CD8-positive, alpha-beta memory T cell (primary cell): ENCODE results near the gene SLAIN2. TPM values are rescaled to one million over a fixed set of nuclear protein-coding genes. Genes with fewer than 3 reads are reported as not detected.
A peak's percentile ranks its signal among the peaks of the same experiment; 100 is the strongest.

Experiments used
- CTCF ChIA-PET: fragments of 350-600 bp; sonication (Branson Sonifier 250); formaldehyde crosslinking; loops from one replicate; lab custom pipeline; 2021; ENCODE audit warnings: antibody characterized with exemption; lab: Charles Lee
- POLR2A ChIA-PET: fragments of 350-600 bp; sonication (Branson Sonifier 250); formaldehyde crosslinking; loops from one replicate; lab custom pipeline; 2021; ENCODE audit warnings: antibody characterized with exemption; lab: Charles Lee
- DNase-seq, 5 donors: peaks; one replicate each; pipeline versions ENCODE4 v3.0.0 to v3.0.0-alpha.2; 2020 to 2022; ENCODE audit warnings: mixed read lengths in 1 of 5
- H3K27ac ChIP-seq: one replicate; pipeline ENCODE4 v1.7.0; 2013; ENCODE audit warnings: low read depth, mild to moderate bottlenecking, low read length, moderate library complexity
- H3K27me3 ChIP-seq: 2 replicates; pipeline ENCODE4 v1.7.0; 2013; ENCODE audit warnings: low read length, mild to moderate bottlenecking; ENCODE audit not compliant: insufficient read depth, poor library complexity, severe bottlenecking
- H3K36me3 ChIP-seq: 2 replicates; pipeline ENCODE4 v1.7.0; 2013; ENCODE audit warnings: mild to moderate bottlenecking, low read length, moderate library complexity; ENCODE audit not compliant: insufficient read depth
- H3K4me1 ChIP-seq: 2 replicates; pipeline ENCODE4 v1.7.0; 2013; ENCODE audit warnings: mild to moderate bottlenecking, low read length, moderate library complexity; ENCODE audit not compliant: insufficient read depth
- H3K4me3 ChIP-seq: 2 replicates; pipeline ENCODE4 v1.7.0; 2013; ENCODE audit warnings: mild to moderate bottlenecking, low read length
- H3K9me3 ChIP-seq: 2 replicates; pipeline ENCODE4 v1.7.0; 2013; ENCODE audit warnings: mild to moderate bottlenecking, low read length
- H3K27ac Mint-ChIP-seq, 8 donors: one replicate each; pipeline ENCODE4 v1.8.0; 2020 to 2021; ENCODE audit warnings: mixed read lengths in 8 of 8, mild to moderate bottlenecking in 6 of 8, inconsistent platforms in 3 of 8, moderate library complexity in 3 of 8
- H3K27me3 Mint-ChIP-seq, 2 donors: one replicate each; pipeline ENCODE4 v1.8.0; 2020 to 2021; ENCODE audit warnings: mixed read lengths in 2 of 2, mild to moderate bottlenecking in 1 of 2, moderate library complexity in 1 of 2
- H3K36me3 Mint-ChIP-seq, 3 donors: one replicate each; pipeline ENCODE4 v1.8.0; 2020 to 2021; ENCODE audit warnings: mixed read lengths in 3 of 3, inconsistent platforms in 1 of 3, mild to moderate bottlenecking in 1 of 3
- H3K4me1 Mint-ChIP-seq, 3 donors: one replicate each; pipeline ENCODE4 v1.8.0; 2020 to 2021; ENCODE audit warnings: mixed read lengths in 3 of 3, inconsistent platforms in 1 of 3, mild to moderate bottlenecking in 1 of 3
- H3K4me3 Mint-ChIP-seq, 7 donors: one replicate each; pipeline ENCODE4 v1.8.0; 2020 to 2021; ENCODE audit warnings: mixed read lengths in 7 of 7, mild to moderate bottlenecking in 6 of 7, moderate library complexity in 4 of 7, inconsistent platforms in 2 of 7
- H3K9me3 Mint-ChIP-seq, 5 donors: one replicate each; pipeline ENCODE4 v1.8.0; 2020 to 2022; ENCODE audit warnings: mixed read lengths in 5 of 5, mild to moderate bottlenecking in 3 of 5, moderate library complexity in 2 of 5, inconsistent platforms in 1 of 5
- polyA plus RNA-seq: library from polyadenylated mRNA; unstranded; fragments of 300-500 nt; fragmentation: Illumina TruSeq; gene quantifications from one replicate; pipeline ENCODE4 v1.2.3, GENCODE V29; 2021
- total RNA-seq, 2 experiments: library from RNA; stranded (reverse); gene quantifications; one replicate each; pipeline ENCODE4 v1.2.3, GENCODE V29; 2021

The SLAIN2 gene
- total and polyA plus RNA-seq, 3 experiments from 2014 or later: 26.4 to 86.8 (median 72.2) TPM

GRCh38 chr4:48324281-48324680, 17.0 kb upstream of the SLAIN2 start:
- H3K4me3 ChIP-seq: no peak overlapping the region
- ChIA-PET CTCF (interaction anchor here (0.8 to 1.4 kb wide), 2 partner anchors 34 to 49 kb away, joined by 3 read pairs; no protein-coding TSS in a partner anchor), POLR2A (no interaction called here)
- Mint-ChIP-seq H3K27ac (no peak overlapping the region), H3K4me3 (no peak overlapping the region), H3K27me3 (peaks cover 13 to 34% of the 10 kb centered on the region in 2 donors), H3K9me3 (no peaks in the 10 kb centered on the region), H3K36me3 (no peaks in the 10 kb centered on the region), H3K4me1 (no peaks in the 10 kb centered on the region)
- H3K4me1 ChIP-seq: no peaks in the 10 kb centered on the region
- no peak for DNase-seq
- no peaks in the 10 kb centered on the region for H3K36me3 ChIP-seq
- no peak overlapping the region for H3K27ac ChIP-seq
- H3K9me3 ChIP-seq: no peaks in the 10 kb centered on the region
- H3K27me3 ChIP-seq: no peaks in the 10 kb centered on the region

DNA sequence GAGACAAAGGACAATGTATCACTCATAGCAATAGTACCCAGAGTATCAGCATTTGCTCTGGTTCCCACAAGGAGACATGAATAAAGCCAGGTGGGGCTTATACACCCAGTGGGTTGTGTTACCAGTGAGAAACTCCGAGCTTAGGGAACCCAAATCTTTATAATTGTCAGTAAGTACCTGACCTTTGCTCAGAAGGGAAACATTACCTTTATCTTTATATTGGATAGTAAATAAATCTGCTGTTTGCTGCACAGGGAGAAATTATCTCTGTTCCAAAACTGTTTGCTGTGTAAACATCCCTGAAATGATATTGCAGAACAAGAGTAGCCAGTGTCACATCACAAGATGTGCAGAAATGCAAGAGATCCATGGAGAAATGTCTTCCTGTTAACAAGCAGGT, 12.1 kb upstream of the SLAIN2 start:
- H3K27ac ChIP-seq: no peak overlapping the region
- Mint-ChIP-seq H3K36me3 (peaks cover 0 to 3% (median 0%) of the 10 kb centered on the region in 3 donors), H3K27ac (no peak overlapping the region), H3K27me3 (peaks cover 18 to 44% of the 10 kb centered on the region in 2 donors), H3K4me1 (no peaks in the 10 kb centered on the region), H3K9me3 (no peaks in the 10 kb centered on the region), H3K4me3 (no peak overlapping the region)
- no peaks in the 10 kb centered on the region for H3K4me1 ChIP-seq
- no peaks in the 10 kb centered on the region for H3K36me3 ChIP-seq
- CTCF ChIA-PET: interaction anchor here (1.0 kb wide), 1 partner anchor 12 kb away, joined by 3 read pairs; the partner anchor contains the start of gene SLAIN2
- H3K4me3 ChIP-seq: no peak overlapping the region
- no peaks in the 10 kb centered on the region for H3K9me3 ChIP-seq
- no peaks in the 10 kb centered on the region for H3K27me3 ChIP-seq
- DNase-seq: no peak
- POLR2A ChIA-PET: no interaction called here

- Histone ChIP-seq H3K9me3 (no peaks in the 10 kb centered on the region), H3K36me3 (no peaks in the 10 kb centered on the region), H3K4me1 (no peaks in the 10 kb centered on the region), H3K27me3 (no peaks in the 10 kb centered on the region), H3K4me3 (no peak overlapping the region), H3K27ac (no peak overlapping the region)
- CTCF ChIA-PET: no interaction called here
- no peak for DNase-seq
- Mint-ChIP-seq H3K4me3 (no peak overlapping the region), H3K27ac (no peak overlapping the region), H3K27me3 (peaks cover 18 to 43% of the 10 kb centered on the region in 2 donors), H3K36me3 (peaks cover 0 to 3% (median 0%) of the 10 kb centered on the region in 3 donors), H3K9me3 (no peaks in the 10 kb centered on the region), H3K4me1 (no peaks in the 10 kb centered on the region)
- POLR2A ChIA-PET: no interaction called here
Observed at GRCh38 chr4:48329976-48330375, 11.4 kb upstream of the SLAIN2 start.

- POLR2A ChIA-PET: no interaction called here
- Histone ChIP-seq H3K9me3 (no peaks in the 10 kb centered on the region), H3K27ac (no peak overlapping the region), H3K4me1 (no peaks in the 10 kb centered on the region), H3K27me3 (no peaks in the 10 kb centered on the region), H3K36me3 (no peaks in the 10 kb centered on the region), H3K4me3 (no peak overlapping the region)
- Mint-ChIP-seq H3K4me1 (no peaks in the 10 kb centered on the region), H3K27ac (no peak overlapping the region), H3K4me3 (no peak overlapping the region), H3K9me3 (no peaks in the 10 kb centered on the region), H3K36me3 (peaks cover 0 to 3% (median 0%) of the 10 kb centered on the region in 3 donors), H3K27me3 (peaks cover 18 to 35% of the 10 kb centered on the region in 2 donors)
- no peak for DNase-seq
- CTCF ChIA-PET: no interaction called here
Observed at GRCh38 chr4:48331577-48332330, 9.6 kb upstream of the SLAIN2 start.

- H3K9me3 ChIP-seq: no peaks in the 10 kb centered on the region
- no peaks in the 10 kb centered on the region for H3K4me1 ChIP-seq
- Mint-ChIP-seq H3K27me3 (peaks cover 11 to 35% of the 10 kb centered on the region in 2 donors), H3K9me3 (no peaks in the 10 kb centered on the region), H3K4me1 (no peaks in the 10 kb centered on the region), H3K36me3 (peaks cover 0 to 3% (median 0%) of the 10 kb centered on the region in 3 donors), H3K27ac (peak overlapping the region in 1 of 8 donors; percentile 66), H3K4me3 (no peak overlapping the region)
- no peaks in the 10 kb centered on the region for H3K36me3 ChIP-seq
- no peak overlapping the region for H3K4me3 ChIP-seq
- no peak overlapping the region for H3K27ac ChIP-seq
- no peak for DNase-seq
- ChIA-PET CTCF (no interaction called here), POLR2A (no interaction called here)
- no peaks in the 10 kb centered on the region for H3K27me3 ChIP-seq
Observed at GRCh38 chr4:48332661-48333060, 8.7 kb upstream of the SLAIN2 start.

- DNase-seq: no peak
- Mint-ChIP-seq H3K4me3 (no peak overlapping the region), H3K4me1 (no peaks in the 10 kb centered on the region), H3K9me3 (no peaks in the 10 kb centered on the region), H3K27ac (no peak overlapping the region), H3K27me3 (peaks cover 6 to 26% of the 10 kb centered on the region in 2 donors), H3K36me3 (peaks cover 0 to 3% (median 0%) of the 10 kb centered on the region in 3 donors)
- no peak overlapping the region for H3K27ac ChIP-seq
- CTCF ChIA-PET: interaction anchor here (1.5 kb wide), 1 partner anchor 9 kb away, joined by 4 read pairs; no protein-coding TSS in a partner anchor
- no peaks in the 10 kb centered on the region for H3K9me3 ChIP-seq
- no peaks in the 10 kb centered on the region for H3K36me3 ChIP-seq
- POLR2A ChIA-PET: no interaction called here
- no peak overlapping the region for H3K4me3 ChIP-seq
- H3K4me1 ChIP-seq: no peaks in the 10 kb centered on the region
- H3K27me3 ChIP-seq: no peaks in the 10 kb centered on the region
Observed at GRCh38 chr4:48333587-48333986, 7.7 kb upstream of the SLAIN2 start.

- H3K4me3 Mint-ChIP-seq: no peak overlapping the region
- H3K4me1 Mint-ChIP-seq: no peaks in the 10 kb centered on the region
- peaks cover 0 to 3% (median 0%) of the 10 kb centered on the region in 3 donors for H3K36me3 Mint-ChIP-seq
- H3K27me3 Mint-ChIP-seq: peaks cover 6 to 21% of the 10 kb centered on the region in 2 donors
- H3K27ac Mint-ChIP-seq: no peak overlapping the region
- DNase-seq: no peak
- CTCF ChIA-PET: interaction anchor here (1.5 kb wide), 1 partner anchor 8 kb away, joined by 4 read pairs; no protein-coding TSS in a partner anchor
- Histone ChIP-seq H3K36me3 (no peaks in the 10 kb centered on the region), H3K9me3 (no peaks in the 10 kb centered on the region), H3K4me3 (no peak overlapping the region), H3K27me3 (no peaks in the 10 kb centered on the region), H3K4me1 (no peaks in the 10 kb centered on the region), H3K27ac (no peak overlapping the region)
- POLR2A ChIA-PET: no interaction called here
- H3K9me3 Mint-ChIP-seq: no peaks in the 10 kb centered on the region
Observed at GRCh38 chr4:48334236-48334635, 7.1 kb upstream of the SLAIN2 start.

GRCh38 chr4:48334900-48335384, 6.4 kb upstream of the SLAIN2 start:
- Histone ChIP-seq H3K27ac (no peak overlapping the region), H3K9me3 (no peaks in the 10 kb centered on the region), H3K27me3 (no peaks in the 10 kb centered on the region), H3K4me3 (no peak overlapping the region), H3K4me1 (no peaks in the 10 kb centered on the region), H3K36me3 (no peaks in the 10 kb centered on the region)
- DNase-seq: no peak
- CTCF ChIA-PET: no interaction called here
- peaks cover under 1 to 2% (median under 1%) of the 10 kb centered on the region in 3 donors for H3K4me1 Mint-ChIP-seq
- H3K9me3 Mint-ChIP-seq: no peaks in the 10 kb centered on the region
- no peak overlapping the region for H3K27ac Mint-ChIP-seq
- H3K27me3 Mint-ChIP-seq: peaks cover 6 to 19% of the 10 kb centered on the region in 2 donors
- no peak overlapping the region for H3K4me3 Mint-ChIP-seq
- H3K36me3 Mint-ChIP-seq: peaks cover 0 to 3% (median 0%) of the 10 kb centered on the region in 3 donors
- POLR2A ChIA-PET: no interaction called here
